Activated CD4-positive, alpha-beta T cell treated with anti-CD3 and anti-CD28 coated beads, Interleukin-2, Interleukin-4, amounts not matched to agents 100 ng/mL and 50 ng/mL, durations not matched to agents 16 hours and 8 hours (primary cell): ENCODE measurements around the gene IQSEC1.
A peak's percentile ranks its signal among the peaks of the same experiment; 100 is the strongest.

Experiments used
- DNase-seq: peaks from one replicate; pipeline ENCODE4 v3.0.0-alpha.2; 2020; ENCODE audit warnings: low spot score

Gene IQSEC1

DNA sequence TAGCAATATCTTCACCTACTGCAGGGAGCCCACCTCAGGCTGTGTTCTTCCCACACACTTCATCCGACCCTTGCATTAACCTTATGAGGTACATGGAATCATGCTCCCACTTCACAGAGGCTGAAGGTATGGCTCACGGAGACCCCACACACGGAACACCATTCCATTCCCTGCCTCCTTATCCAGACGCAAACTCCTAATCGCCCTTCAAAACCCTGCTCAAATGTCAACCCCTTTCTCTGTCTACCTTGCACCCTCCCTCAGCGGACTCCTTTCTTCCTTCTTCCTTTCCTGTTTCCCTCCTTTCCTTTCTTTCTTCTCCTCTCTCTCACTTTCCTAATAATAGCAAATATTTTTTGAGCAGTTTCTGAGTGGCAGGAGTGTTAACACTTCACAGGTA is 23.8 kb downstream of the IQSEC1 start:
- no peak for DNase-seq

DNA sequence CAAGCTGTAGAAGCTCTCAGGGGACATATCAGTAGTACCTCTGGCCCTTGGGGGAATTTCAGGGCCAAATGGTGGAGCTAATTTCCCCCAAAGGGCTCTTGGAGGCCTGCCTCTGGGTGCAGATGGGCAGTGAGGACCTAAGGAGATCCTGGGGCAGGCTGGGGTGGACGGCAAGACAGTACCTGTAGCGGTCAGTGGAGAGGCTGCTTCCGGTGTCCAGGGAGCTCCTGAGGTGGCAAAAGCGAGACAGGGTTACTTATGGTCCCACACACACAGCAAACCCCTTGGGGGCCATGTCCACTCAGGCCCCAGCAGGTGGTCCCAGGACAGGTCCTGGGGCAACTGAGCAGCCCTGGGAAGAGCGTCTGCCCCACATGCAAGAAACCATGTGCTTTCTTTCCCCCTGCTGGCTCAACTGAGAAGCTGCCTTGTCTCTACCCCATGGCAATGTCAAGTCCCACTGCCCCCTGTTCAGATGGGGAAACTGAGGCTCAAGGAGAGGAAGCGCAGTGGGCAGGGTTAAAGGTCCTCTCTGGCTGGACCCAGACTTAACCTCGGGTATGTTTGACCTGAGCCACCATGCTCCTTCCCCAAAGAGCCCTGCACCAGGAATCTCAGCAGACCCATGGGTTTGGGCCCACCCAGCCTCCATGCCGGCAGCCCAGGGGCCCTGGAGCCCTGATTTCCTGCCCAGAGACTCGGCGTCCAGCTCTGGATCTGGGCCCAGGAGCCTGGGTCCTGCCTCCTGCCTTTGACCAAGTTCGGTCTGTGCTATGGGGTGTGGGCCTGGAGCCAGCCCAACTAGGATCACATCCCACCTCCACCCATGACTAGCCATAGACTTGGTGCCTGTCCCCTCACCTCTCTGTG is 25.7 kb downstream of the IQSEC1 start:
- no peak for DNase-seq

- no peak for DNase-seq
Observed at GRCh38 chr3:13046569-13047274, 26.5 kb downstream of the IQSEC1 start.

DNA sequence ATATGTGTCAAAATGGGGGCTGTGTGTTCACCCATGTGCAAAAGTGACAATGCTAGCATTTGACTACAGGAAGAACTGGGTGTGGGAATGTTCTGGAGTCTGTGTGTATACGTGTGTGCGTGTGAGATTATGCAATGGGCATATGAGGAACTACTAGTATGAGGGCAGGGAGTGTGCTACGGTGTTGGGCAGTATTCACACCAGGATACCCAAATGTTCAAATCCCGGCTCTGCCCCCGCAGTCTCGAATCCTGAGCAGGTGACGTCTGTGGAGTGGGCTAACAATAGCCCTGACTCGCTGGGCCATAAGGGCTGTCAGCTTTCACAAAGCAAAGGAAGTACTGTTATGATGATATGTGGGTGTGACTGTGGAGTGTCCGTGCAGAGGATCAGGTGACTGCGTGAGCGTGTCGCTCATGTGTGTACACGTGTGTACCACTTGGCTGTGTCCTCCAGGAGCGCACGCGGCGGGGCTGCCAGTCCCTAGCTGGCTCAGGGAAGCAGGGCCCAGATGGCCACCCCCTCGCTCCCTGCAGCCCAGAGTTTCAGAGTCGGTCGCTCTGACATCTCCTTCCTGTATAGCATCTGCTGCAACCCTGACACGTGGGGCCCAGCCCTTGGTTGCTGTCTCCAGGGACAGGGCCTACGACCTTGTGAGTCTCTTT is 27.2 kb downstream of the IQSEC1 start:
- DNase-seq, result peak; percentile 6

DNA sequence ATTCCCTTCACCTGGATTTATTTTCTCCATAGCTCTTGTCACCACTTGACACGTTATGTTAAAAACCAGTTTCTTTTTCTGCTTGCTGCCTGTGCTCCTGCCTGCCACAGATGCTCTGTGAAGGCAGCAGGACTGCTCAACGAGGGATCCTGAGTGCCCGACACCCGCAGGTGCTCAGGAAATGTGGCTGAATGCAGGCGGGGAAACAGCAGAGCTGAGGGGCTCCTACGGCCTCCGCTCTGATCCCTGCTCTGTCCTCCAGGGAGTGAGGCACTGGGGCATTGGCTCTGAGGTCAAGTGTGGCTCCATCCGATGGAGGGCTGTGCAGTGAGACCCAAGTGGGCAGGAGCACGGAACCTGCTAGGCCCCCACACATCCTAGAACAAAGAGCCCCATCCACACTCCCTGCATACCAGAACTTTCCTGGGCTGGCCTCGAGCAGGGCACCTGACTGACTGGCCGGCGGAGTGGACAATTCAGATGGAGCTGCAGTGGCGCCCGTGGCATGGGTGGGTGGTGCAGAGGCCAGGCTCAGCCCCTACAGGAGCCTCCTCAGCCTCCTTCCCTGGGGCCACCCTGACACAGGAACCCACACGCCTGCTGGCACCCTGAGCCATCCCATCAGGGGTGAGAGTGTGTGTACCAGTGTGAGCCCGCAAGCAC is 27.9 kb downstream of the IQSEC1 start:
- DNase-seq, result no peak

- DNase-seq, result no peak
Observed at GRCh38 chr3:13044496-13045240, 28.6 kb downstream of the IQSEC1 start.

GRCh38 chr3:13043656-13044055 is 29.6 kb downstream of the IQSEC1 start:
- DNase-seq, result no peak

- no peak for DNase-seq
Observed at GRCh38 chr3:13042715-13043271, 30.4 kb downstream of the IQSEC1 start.

GRCh38 chr3:13042127-13042701 is 31.0 kb downstream of the IQSEC1 start:
- DNase-seq, result no peak

DNA sequence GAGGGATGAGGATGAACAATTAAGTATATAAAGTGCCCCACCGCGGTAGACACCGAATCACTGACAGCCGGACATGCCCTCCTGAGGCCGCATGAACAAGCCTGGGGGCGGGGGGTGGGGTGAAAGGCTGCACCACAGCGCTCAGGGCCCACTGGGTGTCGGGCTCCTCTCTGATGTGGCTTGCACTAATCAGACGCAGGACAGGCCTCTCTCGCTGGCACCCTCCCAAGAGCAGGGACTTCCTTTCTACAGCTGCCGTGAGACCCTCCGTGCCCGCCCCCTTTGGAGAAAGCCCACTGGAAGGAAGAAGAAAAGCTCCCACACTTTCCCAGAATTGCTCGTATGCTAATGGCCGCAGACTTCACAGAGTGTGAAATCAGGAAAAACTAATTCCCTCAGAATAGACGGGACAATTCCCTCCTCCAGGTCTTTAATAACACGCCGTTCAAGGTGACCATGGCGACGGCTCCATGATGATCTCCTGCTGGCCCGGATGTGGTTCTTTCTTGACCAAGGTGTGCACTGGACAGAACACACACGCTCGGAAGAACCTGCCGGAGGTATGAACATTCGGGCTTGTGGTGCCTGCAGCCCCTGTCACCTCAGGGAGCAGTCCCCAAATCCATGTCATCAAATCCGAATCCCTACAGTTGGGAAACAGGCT is 32.0 kb downstream of the IQSEC1 start:
- DNase-seq, result no peak

DNA sequence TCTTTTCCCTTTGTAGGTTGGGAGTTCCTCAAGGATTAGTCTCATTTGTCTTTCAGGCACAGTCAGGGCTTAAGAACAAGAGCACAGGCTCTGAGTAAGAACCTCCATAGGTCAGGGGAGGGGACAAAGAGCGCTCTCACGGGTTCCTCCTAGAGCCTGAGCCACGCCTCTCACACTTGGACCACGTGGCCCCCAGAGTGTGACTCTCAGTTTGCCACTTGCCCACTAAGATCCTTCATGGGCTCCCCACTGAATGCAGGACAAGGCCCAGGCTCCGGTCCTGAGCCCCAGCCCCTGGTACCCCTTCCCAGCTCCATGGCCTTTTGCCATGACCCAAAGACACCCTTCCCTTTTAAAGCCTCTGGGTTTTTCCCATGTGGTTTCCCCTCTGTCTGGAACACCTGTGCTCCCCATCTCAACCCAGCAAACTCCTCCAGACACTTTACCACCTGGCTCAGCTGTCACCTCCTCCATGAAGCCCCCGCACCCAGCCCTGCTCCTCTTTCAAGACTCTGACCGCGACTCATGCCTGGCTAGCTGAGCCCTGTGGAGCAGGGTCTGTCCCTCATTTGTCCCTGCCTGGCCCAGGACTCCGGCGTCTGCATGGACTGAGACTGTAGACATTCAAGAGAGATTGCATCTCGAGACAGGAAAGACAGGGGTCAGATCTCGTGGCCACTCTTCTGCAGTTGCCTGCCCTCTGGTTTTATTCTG is 32.7 kb downstream of the IQSEC1 start:
- peak; percentile 17 for DNase-seq

DNA sequence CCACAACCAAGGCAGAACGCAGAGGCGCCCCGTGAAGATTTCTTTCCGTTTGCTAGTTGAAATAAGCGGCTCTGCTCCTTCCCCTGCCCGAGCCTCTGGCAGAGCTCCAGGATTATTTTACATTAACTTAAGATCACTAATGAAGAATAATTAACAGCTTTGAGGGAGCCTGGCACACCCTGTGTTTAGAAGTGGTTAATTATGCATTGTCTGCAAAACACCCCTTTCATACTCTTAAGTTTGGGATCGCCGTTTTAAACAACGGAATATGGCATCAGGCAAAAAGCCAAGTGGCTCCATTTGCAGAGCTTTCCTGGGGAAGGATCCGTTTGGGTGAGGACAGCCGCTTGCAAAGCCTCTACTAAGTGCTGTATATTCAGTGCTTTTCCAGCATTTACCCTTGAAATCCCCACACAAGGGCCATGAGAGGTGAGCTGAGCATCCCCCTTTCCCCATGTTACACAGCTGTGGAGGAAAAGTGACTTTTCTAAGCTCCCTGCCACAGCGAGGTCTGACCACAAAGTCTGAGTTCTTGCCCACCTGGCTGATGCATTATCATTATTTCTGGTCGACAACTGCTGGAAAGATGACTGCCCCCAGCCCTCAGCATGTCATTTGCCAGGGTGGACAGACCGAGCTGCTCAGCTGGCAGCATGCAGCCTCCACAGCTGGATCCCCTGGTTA is 33.9 kb downstream of the IQSEC1 start:
- DNase-seq, result no peak

DNA sequence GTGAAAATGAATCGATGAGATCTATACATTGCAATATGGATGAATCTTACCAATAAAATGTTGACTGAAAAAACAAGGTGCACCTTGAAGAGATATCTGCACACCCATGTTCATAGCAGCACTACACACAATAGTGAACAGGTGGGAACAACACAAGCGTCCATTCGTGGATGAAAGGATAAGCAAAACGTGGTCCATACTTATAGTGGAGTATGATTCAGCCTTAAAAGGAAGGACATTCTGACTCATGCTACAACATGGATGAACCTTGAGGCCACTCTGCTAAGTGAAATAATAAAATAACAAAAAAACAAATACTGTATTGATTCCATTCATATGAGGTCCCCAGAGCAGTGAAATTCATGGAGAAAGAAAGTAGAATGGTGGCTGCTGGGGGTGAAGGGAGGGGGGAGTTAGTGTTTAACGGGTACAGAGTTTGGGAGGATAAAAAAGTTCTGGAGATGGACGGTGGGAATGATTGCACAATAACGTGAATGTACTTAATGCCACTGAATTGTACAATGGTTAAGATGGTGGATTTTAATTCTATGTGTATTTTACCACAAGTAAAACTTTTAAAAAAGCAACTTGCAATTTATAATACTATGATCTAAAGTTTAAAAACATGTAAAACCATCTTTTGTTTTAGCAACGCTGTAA is 35.6 kb downstream of the IQSEC1 start:
- DNase-seq, result no peak

- DNase-seq, result no peak
Observed at GRCh38 chr3:13034861-13035260, 38.4 kb downstream of the IQSEC1 start.

DNA sequence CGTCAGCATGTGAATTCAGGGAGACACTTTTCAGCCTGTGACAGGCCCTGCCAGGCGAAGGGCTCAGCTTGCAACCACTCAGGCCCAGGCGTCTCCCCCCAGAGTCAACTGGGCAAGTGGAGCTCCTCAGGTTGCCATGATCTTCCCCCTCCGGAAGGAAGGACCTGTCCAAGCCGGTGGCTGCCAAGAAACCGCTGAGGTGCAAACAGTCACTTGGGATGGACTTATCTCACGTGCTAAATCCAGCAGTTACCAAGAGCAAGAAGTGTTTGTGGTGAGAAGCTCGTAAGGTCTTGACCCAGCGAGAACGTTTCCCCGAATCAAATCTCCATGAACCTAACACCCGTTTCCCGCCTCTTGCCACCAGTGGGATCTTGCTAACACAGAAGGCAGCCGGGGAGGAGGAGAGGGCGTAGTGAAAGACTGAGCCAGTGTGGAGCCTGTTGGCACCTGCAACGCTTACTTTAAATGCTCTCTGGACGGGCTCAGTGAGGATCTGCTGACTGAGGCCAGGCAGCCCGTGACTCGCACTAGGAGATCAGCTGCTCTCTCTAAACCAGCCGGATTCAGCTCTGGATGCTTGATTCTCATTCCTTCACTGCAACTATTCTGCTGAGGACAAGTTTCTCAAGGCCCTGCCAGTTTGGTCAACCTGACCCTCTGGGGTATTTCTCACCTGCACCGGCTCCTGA is 39.0 kb downstream of the IQSEC1 start:
- no peak for DNase-seq

DNA sequence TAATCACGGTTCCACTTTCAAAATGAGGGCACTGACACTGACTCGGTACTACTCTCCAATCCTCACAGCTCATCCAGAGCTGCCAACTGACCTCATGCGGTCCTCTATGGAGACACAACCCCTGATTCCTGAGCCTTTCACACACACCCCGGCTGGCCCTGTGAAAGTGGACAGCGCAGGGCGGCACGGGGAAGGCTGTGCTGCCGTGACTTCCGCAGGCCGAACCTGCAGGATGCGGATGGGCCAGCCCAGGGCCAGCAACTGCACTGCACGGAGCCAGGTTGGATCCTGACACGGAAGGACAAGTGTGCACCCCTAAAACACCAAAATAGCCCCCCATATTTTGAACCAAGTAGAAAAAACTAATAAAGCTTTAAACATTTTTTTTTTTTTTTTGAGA is 41.0 kb downstream of the IQSEC1 start:
- DNase-seq, result no peak

DNA sequence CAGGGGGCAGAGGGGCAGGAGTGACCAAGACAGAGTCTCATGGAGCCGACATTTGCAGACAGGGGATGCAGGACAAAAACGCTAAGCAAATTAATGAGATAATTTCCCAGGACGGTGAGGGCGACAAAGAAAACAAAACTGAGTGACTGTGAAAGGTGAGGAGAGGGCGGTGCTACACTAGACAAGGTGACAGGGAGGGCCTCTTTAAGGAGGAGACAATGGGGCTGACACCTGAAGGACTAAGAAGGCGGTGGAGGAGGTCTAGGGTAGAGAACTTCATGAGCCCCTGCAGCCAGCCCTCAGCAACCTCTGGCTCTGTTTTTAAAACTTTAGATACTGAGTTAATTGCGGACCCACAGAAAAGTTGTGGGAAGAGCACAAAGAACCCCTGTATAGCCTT is 41.6 kb downstream of the IQSEC1 start:
- no peak for DNase-seq

GRCh38 chr3:13030684-13031083 is 42.5 kb downstream of the IQSEC1 start:
- DNase-seq, result no peak
